Psoas muscle (tissue), 8 donors: Measurements from ENCODE around the gene CTAG2. TPM values are rescaled to one million over a fixed set of nuclear protein-coding genes. Genes with fewer than 3 reads are reported as not detected.

Experiments
- ATAC-seq, 4 donors: fragments of 200-7000 bp; cut with Tn5 transposase; one replicate each; pipeline ENCODE4 v1.9.1; 2020; ENCODE audit warnings: moderate library complexity in 3 of 4, mild to moderate bottlenecking in 2 of 4
- DNase-seq, 2 donors: peaks; one replicate each; pipeline ENCODE4 v3.0.0-alpha.2; 2020
- H3K27ac ChIP-seq: fragments of 200-600 bp; one replicate; pipeline ENCODE4 v1.8.0; 2022
- H3K27me3 ChIP-seq, 3 donors: fragments of 200-600 bp in 1 of 3; one replicate each; pipeline versions ENCODE4 v1.6.1 to v1.8.0; 2013 to 2022; ENCODE audit warnings: low read length in 2 of 3, mild to moderate bottlenecking in 2 of 3, moderate library complexity in 1 of 3; ENCODE audit not compliant: insufficient read depth in 3 of 3
- H3K36me3 ChIP-seq, 2 donors: fragments of 200-600 bp in 1 of 2; one replicate each; pipeline versions ENCODE4 v1.6.1 to v1.8.0; 2013 to 2022; ENCODE audit warnings: low read depth in 1 of 2, mild to moderate bottlenecking in 1 of 2, moderate library complexity in 1 of 2; ENCODE audit not compliant: insufficient read depth in 1 of 2
- H3K4me1 ChIP-seq: fragments of 200-600 bp; one replicate; pipeline ENCODE4 v1.8.0; 2022
- H3K4me3 ChIP-seq: fragments of 200-600 bp; one replicate; pipeline ENCODE4 v1.8.0; 2022; ENCODE audit warnings: mild to moderate bottlenecking
- H3K9me3 ChIP-seq: fragments of 200-600 bp; one replicate; pipeline ENCODE4 v1.8.0; 2022
- CTCF ChIP-seq: fragments of 200-600 bp; IDR thresholded peaks from one replicate; pipeline ENCODE4 v1.8.0; 2022; ENCODE audit warnings: antibody characterized with exemption
- WGBS, 3 donors: extraction: QIAGEN DNeasy Blood & Tissue Kit; methylation state at CpG; one replicate each; pipeline versions ENCODE4 v1.1.6 to v1.1.7; 2013; 5-methylcytosine and 5-hydroxymethylcytosine counted together
- intact Hi-C, 2 donors: fragments of 100-400 bp; cut with DNase I; formaldehyde crosslinking; loops; one replicate each; pipeline versions ENCODE4 v1.11.0 to v1.14.2; 2022
- polyA plus RNA-seq, 3 donors: library from polyadenylated mRNA; stranded (reverse); fragments of 200-250 nt; gene quantifications; one replicate each; pipeline ENCODE4 v1.2.3, GENCODE V29; 2013
- total RNA-seq, 4 donors: library from RNA; stranded (reverse); fragmentation: NEBNext Ultra II Directional in 2 of 4; extraction: Animal tissue kit (Norgen Biotek cat#: 25700) in 2 of 4; gene quantifications; one replicate each; pipeline versions ENCODE4 v1.2.1 to v1.2.4, GENCODE V29; 2021 to 2023
- donor health status: healthy with polysubstance abuse.
- donor health status: DM: no; HTN: no; CAD: no; lungs with moderate emphysema.
- donor health status: Bipolar disorder and iron deficiency.
- donor health status: healthy.
- donor health status: DM: yes; HTN: yes; CAD: no.
- donor health status: DM: no; HTN: no; CAD: no.
- donor health status: DM: no; HTN: no; CAD: no.
- donor health status: DM: yes; HTN: yes; CAD: no.

CTAG2 gene
- total and polyA plus RNA-seq, 7 donors: 0.39 to 4.9 TPM; not detected in 5

GRCh38 chrX:154603438-154604430 is 49.6 kb downstream of the CTAG2 start:
- H3K27ac ChIP-seq: no peak overlapping the region
- H3K36me3 ChIP-seq: no peaks in the 10 kb centered on the region
- DNase-seq: no peak
- H3K27me3 ChIP-seq: peaks cover 0 to 6% (median 0%) of the 10 kb centered on the region in 3 donors
- intact Hi-C loops: no loop called here
- WGBS, 3 donors: 66 to 80% (median 72%) methylated on average over 11 to 13 of the region's 13 CpGs
- H3K4me3 ChIP-seq: no peak overlapping the region
- no peaks in the 10 kb centered on the region for H3K9me3 ChIP-seq
- ATAC-seq: peak in 2 of 4 donors; percentile 74 to 77
- TF ChIP-seq CTCF: no peak
- no peaks in the 10 kb centered on the region for H3K4me1 ChIP-seq

GRCh38 chrX:154602766-154603437 is 50.5 kb downstream of the CTAG2 start:
- WGBS, 3 donors: 83 to 88% (median 87%) methylated on average over 18 of the region's 18 CpGs
- ATAC-seq (no peak), DNase-seq (no peak)
- Histone ChIP-seq H3K36me3 (no peaks in the 10 kb centered on the region), H3K4me1 (no peaks in the 10 kb centered on the region), H3K4me3 (no peak overlapping the region), H3K27ac (no peak overlapping the region), H3K9me3 (no peaks in the 10 kb centered on the region), H3K27me3 (peaks cover 0 to 6% (median 0%) of the 10 kb centered on the region in 3 donors)
- no peak for TF ChIP-seq CTCF
- intact Hi-C loops: no loop called here

GRCh38 chrX:154602226-154602625 is 51.2 kb downstream of the CTAG2 start:
- DNase-seq: no peak
- Histone ChIP-seq H3K4me3 (no peak overlapping the region), H3K27ac (no peak overlapping the region), H3K27me3 (peaks cover 0 to under 1% (median 0%) of the 10 kb centered on the region in 3 donors), H3K9me3 (no peaks in the 10 kb centered on the region), H3K36me3 (no peaks in the 10 kb centered on the region), H3K4me1 (no peaks in the 10 kb centered on the region)
- TF ChIP-seq CTCF: no peak
- no peak for ATAC-seq
- 76 to 82% (median 77%) methylated on average over 6 to 13 of the region's 13 CpGs for WGBS, 3 donors
- intact Hi-C loops: no loop called here

Other genes starting within 250 kb of the CTAG2 start
- gene DNASE1L1, start 244.3 kb downstream of the CTAG2 start, total RNA-seq: 100 to 1,000 TPM in 2 of 4 donors, 10 to 100 TPM in 2; 72.6 to 149 (median 111) TPM
- 10 to 100 TPM; 42.2 to 75.1 (median 71.1) TPM for gene DNASE1L1, start 244.3 kb downstream of the CTAG2 start, polyA plus RNA-seq
- gene TAFAZZIN, start 242.0 kb downstream of the CTAG2 start, total RNA-seq: 10 to 100 TPM; 17.7 to 25.5 (median 23.6) TPM
- gene TAFAZZIN, start 242.0 kb downstream of the CTAG2 start, polyA plus RNA-seq: 10 to 100 TPM; 19.2 to 21.8 (median 20.7) TPM
- 10 to 100 TPM; 34.1 to 38.6 (median 34.5) TPM for gene ATP6AP1, start 224.9 kb downstream of the CTAG2 start, total RNA-seq
- 10 to 100 TPM; 28.3 to 37.1 (median 31.0) TPM for gene ATP6AP1, start 224.9 kb downstream of the CTAG2 start, polyA plus RNA-seq
- 10 to 100 TPM; 37.4 to 57.7 (median 49.8) TPM for gene GDI1, start 216.4 kb downstream of the CTAG2 start, total RNA-seq
- gene GDI1, start 216.4 kb downstream of the CTAG2 start, polyA plus RNA-seq: 10 to 100 TPM; 37.4 to 52.4 (median 50.7) TPM
- gene FAM50A, start 209.4 kb downstream of the CTAG2 start, total RNA-seq: 10 to 100 TPM; 48.6 to 75.7 (median 55.6) TPM
- gene FAM50A, start 209.4 kb downstream of the CTAG2 start, polyA plus RNA-seq: 100 to 1,000 TPM in 1 of 3 donors, 10 to 100 TPM in 2; 55.0 to 117 (median 86.5) TPM
- gene PLXNA3, start 195.3 kb downstream of the CTAG2 start, total RNA-seq: 1 to 10 TPM; 3.3 to 6.5 (median 6.0) TPM
- gene PLXNA3, start 195.3 kb downstream of the CTAG2 start, polyA plus RNA-seq: 1 to 10 TPM; 1.7 to 2.6 (median 2.5) TPM
- 10 to 100 TPM; 10.7 to 24.1 (median 22.7) TPM for gene LAGE3, start 174.3 kb downstream of the CTAG2 start, total RNA-seq
- 10 to 100 TPM; 24.3 to 64.8 (median 27.4) TPM for gene LAGE3, start 174.3 kb downstream of the CTAG2 start, polyA plus RNA-seq
- gene UBL4A, start 167.0 kb downstream of the CTAG2 start, total RNA-seq: 10 to 100 TPM; 38.3 to 69.9 (median 46.3) TPM
- gene UBL4A, start 167.0 kb downstream of the CTAG2 start, polyA plus RNA-seq: 100 to 1,000 TPM in 2 of 3 donors, 10 to 100 TPM in 1; 64.4 to 118 (median 106) TPM
- gene SLC10A3, start 162.9 kb downstream of the CTAG2 start, total RNA-seq: 10 to 100 TPM in 3 of 4 donors, 1 to 10 TPM in 1; 7.2 to 15.7 (median 13.8) TPM
- 10 to 100 TPM; 16.3 to 39.8 (median 32.2) TPM for gene SLC10A3, start 162.9 kb downstream of the CTAG2 start, polyA plus RNA-seq
- 10 to 100 TPM; 29.7 to 34.8 (median 32.8) TPM for gene FAM3A, start 137.3 kb downstream of the CTAG2 start, total RNA-seq
- gene FAM3A, start 137.3 kb downstream of the CTAG2 start, polyA plus RNA-seq: 10 to 100 TPM; 37.5 to 40.4 (median 37.7) TPM
- gene G6PD, start 106.7 kb downstream of the CTAG2 start, total RNA-seq: 1 to 10 TPM; 6.2 to 9.1 (median 7.1) TPM
- 1 to 10 TPM; 3.2 to 7.8 (median 4.6) TPM for gene G6PD, start 106.7 kb downstream of the CTAG2 start, polyA plus RNA-seq
- gene IKBKG, start 106.0 kb downstream of the CTAG2 start, total RNA-seq: 10 to 100 TPM; 11.3 to 27.5 (median 16.9) TPM
- 10 to 100 TPM; 16.9 to 28.8 (median 22.8) TPM for gene IKBKG, start 106.0 kb downstream of the CTAG2 start, polyA plus RNA-seq
- not detected for gene CTAG1A, start 68.4 kb downstream of the CTAG2 start, total RNA-seq
- gene CTAG1A, start 68.4 kb downstream of the CTAG2 start, polyA plus RNA-seq: not detected
- not detected for gene CTAG1B, start 34.3 kb downstream of the CTAG2 start, total RNA-seq
- gene CTAG1B, start 34.3 kb downstream of the CTAG2 start, polyA plus RNA-seq: not detected
- 1 to 10 TPM; 1.0 to 3.4 (median 1.4) TPM for gene GAB3, start 97.5 kb upstream of the CTAG2 start, total RNA-seq
- gene GAB3, start 97.5 kb upstream of the CTAG2 start, polyA plus RNA-seq: 1 to 10 TPM in 1 of 3 donors, under 1 TPM in 2; 0.61 to 3.2 (median 0.65) TPM
- gene DKC1, start 109.3 kb upstream of the CTAG2 start, total RNA-seq: 10 to 100 TPM; 21.2 to 45.5 (median 34.6) TPM
- gene DKC1, start 109.3 kb upstream of the CTAG2 start, polyA plus RNA-seq: 10 to 100 TPM; 23.4 to 61.0 (median 38.2) TPM
- gene MPP1, start 151.9 kb upstream of the CTAG2 start, total RNA-seq: 10 to 100 TPM; 15.1 to 21.3 (median 18.8) TPM
- gene MPP1, start 151.9 kb upstream of the CTAG2 start, polyA plus RNA-seq: 10 to 100 TPM; 13.9 to 22.1 (median 15.1) TPM
- gene SMIM9, start 181.1 kb upstream of the CTAG2 start, total RNA-seq: not detected
- gene SMIM9, start 181.1 kb upstream of the CTAG2 start, polyA plus RNA-seq: not detected
- 10 to 100 TPM; 16.6 to 28.3 (median 24.8) TPM for gene F8A1, start 232.8 kb upstream of the CTAG2 start, total RNA-seq
- gene F8A1, start 232.8 kb upstream of the CTAG2 start, polyA plus RNA-seq: 10 to 100 TPM; 14.1 to 16.2 (median 14.2) TPM